Measurements from ENCODE around the gene SPTLC2.

SPTLC2 gene

DNA sequence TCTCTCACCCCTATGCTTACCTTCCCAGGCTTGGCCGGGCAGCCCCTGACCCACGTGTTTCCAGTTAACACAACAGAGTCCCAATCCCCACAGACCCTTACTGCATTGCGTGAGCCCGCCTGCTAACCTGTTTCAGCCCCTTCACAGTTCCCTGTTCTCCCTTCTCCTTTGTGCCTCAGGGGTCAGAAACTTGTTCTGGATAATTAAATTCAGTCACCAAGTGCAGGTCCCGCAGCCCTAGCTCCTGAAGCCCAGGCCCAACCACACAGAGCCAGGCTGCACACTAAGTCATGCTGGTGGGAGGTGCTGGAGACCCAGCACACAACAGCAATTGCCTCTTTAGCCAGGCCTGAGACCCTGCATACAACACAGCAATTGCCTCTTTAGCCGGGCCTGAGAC lies 127.4 kb downstream of the SPTLC2 start:
- H3K4me3 ChIP-seq (replicated peaks; ENCODE audit: low read depth, low read length) = no peak overlapping the region

DNA sequence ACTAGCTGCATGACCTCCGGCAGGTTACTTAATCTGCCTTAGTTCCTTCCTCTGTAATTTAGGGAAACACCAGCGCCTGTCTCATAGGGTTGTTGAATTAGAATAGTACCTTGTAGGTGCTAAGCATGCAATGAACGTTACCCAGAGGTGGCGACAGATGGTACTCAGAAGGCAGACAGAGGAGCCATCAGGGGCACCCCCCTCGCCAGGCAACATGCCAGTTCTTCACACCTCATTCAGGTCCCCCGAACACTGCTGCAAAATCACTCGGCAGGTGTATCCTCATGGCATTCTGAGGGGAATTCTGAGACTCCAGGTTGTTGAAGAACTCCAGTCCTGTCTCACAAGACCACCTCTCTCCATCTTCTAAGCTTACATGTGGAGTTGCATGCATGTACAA lies 127.9 kb downstream of the SPTLC2 start:
- no peak for DNase-seq (ENCODE audit: extremely low read depth, low read depth)
- TF ChIP-seq, protein P1, sequence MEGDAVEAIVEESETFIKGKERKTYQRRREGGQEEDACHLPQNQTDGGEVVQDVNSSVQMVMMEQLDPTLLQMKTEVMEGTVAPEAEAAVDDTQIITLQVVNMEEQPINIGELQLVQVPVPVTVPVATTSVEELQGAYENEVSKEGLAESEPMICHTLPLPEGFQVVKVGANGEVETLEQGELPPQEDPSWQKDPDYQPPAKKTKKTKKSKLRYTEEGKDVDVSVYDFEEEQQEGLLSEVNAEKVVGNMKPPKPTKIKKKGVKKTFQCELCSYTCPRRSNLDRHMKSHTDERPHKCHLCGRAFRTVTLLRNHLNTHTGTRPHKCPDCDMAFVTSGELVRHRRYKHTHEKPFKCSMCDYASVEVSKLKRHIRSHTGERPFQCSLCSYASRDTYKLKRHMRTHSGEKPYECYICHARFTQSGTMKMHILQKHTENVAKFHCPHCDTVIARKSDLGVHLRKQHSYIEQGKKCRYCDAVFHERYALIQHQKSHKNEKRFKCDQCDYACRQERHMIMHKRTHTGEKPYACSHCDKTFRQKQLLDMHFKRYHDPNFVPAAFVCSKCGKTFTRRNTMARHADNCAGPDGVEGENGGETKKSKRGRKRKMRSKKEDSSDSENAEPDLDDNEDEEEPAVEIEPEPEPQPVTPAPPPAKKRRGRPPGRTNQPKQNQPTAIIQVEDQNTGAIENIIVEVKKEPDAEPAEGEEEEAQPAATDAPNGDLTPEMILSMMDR (IDR thresholded peaks at IDR 0.05; ENCODE audit: low read depth, low read length, missing control alignments) = no peak
- H3K4me3 ChIP-seq (replicated peaks; ENCODE audit: low read depth, low read length) = no peak overlapping the region

More for the DNA sequence above, 127.4 kb downstream of the SPTLC2 start:
- no peak for DNase-seq (ENCODE audit: extremely low read depth, low read depth)
- TF ChIP-seq, protein P1 (IDR thresholded peaks at IDR 0.05; ENCODE audit: low read depth, low read length, missing control alignments) = no peak

DNA sequence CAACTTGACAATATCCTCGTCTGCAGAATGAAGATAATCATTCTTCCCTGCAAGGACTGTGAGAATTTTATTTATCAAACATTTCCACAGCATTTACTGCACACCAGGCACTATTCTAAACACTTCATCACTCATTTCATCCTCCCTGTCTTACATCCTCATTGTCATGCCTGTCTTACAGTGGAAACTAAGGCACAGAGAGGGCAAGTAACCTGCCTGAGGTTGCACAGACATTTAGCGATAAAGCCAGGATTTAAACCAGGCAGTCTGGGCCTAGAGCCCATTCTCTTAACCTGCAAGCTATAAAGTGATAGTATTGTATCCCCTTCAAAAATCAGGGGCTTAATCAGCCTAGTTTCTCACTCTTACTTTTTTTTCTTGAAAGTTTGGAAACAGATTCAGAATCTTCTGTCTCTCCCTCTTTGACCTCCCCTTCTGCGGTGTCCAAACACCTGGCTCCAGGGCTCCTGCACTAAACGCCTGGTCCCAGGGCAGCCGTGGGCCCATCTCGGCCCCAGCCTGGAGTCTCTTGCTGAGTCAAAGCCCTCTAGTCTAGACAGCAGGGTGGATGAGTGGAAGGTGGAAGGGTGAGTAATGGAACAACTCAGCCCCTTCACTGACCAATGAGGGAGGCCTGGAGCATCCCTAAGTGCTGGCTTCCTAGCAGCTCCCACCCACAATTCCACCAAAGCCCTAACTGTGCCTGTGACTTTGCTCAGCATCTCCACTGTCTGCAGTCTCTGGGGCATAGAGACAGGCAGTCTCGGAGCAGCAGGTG lies 130.3 kb downstream of the SPTLC2 start:
- H3K4me3 ChIP-seq (replicated peaks; ENCODE audit: low read depth, low read length) = no peak overlapping the region
- DNase-seq (ENCODE audit: extremely low read depth, low read depth) = peak; percentile 7
- TF ChIP-seq, protein P1 (IDR thresholded peaks at IDR 0.05; ENCODE audit: low read depth, low read length, missing control alignments) = no peak

DNA sequence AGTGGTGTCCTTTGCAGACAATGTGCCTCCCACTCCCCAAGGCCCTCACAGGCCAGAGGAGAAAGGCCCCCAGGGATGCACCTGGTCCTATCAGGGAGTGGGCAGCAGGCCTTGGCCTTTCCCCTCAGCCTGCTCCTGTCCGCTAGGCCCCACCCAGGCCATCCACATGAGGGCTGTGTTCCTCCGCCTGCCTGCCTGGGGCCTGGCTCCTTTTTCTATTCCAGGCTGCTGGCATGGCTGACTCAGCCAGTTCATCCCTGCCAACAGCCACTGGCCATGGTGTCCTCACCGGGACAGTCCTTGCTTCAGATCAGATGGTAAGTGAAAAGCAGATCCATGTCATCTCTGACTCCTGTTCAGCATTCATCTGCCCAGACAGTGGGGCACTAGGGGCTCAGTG lies 131.2 kb downstream of the SPTLC2 start:
- DNase-seq (ENCODE audit: extremely low read depth, low read depth) = no peak
- TF ChIP-seq, protein P1 (IDR thresholded peaks at IDR 0.05; ENCODE audit: low read depth, low read length, missing control alignments) = no peak
- no peak overlapping the region for H3K4me3 ChIP-seq (replicated peaks; ENCODE audit: low read depth, low read length)

DNA sequence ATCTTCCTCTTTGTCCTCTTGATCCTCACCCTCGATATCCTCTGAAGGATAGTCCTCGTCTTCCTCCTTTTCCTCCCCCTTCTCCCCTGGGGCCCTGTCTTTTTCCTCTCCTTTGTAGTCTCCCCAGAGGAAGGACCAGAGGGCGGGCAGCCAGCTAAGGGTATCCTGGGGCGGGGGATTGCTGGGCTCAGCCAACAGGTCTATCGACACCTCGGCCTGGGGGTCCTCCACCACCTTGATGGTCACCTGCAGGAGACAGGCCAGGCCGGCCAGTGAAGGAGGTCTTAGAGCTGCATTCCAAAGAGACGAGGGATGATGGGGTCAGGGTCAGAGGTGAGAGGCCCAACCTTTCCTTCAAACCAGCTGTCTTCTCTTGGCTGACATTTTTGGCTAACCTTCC lies 134.0 kb downstream of the SPTLC2 start:
- TF ChIP-seq, protein P1 (IDR thresholded peaks at IDR 0.05; ENCODE audit: low read depth, low read length, missing control alignments) = no peak
- H3K4me3 ChIP-seq (replicated peaks; ENCODE audit: low read depth, low read length) = no peak overlapping the region
- no peak for DNase-seq (ENCODE audit: extremely low read depth, low read depth)

DNA sequence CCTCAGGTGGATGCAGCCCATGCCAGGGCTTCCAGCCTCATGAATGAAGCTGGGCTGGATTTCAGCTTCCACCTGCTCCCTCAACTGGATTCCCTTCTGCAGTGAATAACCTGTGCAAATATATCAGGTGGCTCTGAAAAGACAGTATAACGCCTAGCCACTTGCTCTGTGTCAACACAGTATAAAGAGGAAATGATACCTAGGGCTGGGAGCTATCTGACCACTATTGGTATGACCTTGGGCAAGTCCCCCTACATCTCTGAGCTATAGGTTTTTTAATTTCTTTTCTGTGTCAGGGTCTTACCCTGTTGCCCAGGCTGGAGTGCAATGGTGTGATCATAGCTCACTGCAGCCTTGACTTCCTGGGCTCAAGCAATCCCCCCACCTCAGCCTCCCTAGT lies 137.6 kb downstream of the SPTLC2 start:
- TF ChIP-seq, protein P1 (IDR thresholded peaks at IDR 0.05; ENCODE audit: low read depth, low read length, missing control alignments) = no peak
- no peak overlapping the region for H3K4me3 ChIP-seq (replicated peaks; ENCODE audit: low read depth, low read length)
- no peak for DNase-seq (ENCODE audit: extremely low read depth, low read depth)

DNA sequence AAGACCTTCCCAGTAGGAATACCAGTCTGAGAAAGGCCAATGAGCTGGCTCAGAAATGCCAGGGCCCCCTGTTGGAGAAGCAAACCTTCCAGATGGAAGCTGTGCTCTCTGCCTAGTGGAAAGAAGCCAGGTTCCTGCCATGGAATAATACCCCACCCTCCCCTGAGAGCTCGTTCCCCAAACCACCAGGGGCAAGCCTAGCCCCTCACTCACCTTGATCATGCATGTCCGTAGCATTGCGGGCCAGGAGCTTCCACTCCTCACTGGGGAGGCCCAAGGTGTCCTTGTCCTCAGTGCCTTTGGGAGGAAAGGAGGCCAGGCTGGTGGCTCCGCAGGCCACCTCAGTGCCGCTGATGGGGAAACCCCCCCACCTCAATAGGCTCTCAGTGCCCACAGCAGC lies 138.4 kb downstream of the SPTLC2 start:
- H3K4me3 ChIP-seq (replicated peaks; ENCODE audit: low read depth, low read length) = no peak overlapping the region
- TF ChIP-seq, protein P1 (IDR thresholded peaks at IDR 0.05; ENCODE audit: low read depth, low read length, missing control alignments) = no peak
- no peak for DNase-seq (ENCODE audit: extremely low read depth, low read depth)
